Neural cell (in vitro differentiated cells): ENCODE measurements around the gene PTBP2. TPM values are rescaled to one million over a fixed set of nuclear protein-coding genes. Genes with fewer than 3 reads are reported as not detected.

Experiments used
- H2AFZ ChIP-seq: fragments of 200-600, 300-800 bp; sonication (generic), shearing (Covaris generic); 2 replicates; pipeline ENCODE4 v1.6.0; 2014; ENCODE audit warnings: low read depth, mild to moderate bottlenecking, antibody characterized with exemption, low read length, moderate library complexity
- H3F3A ChIP-seq: fragments of 200-600 bp; shearing (Covaris generic); 2 replicates; pipeline ENCODE4 v1.6.1; 2016; ENCODE audit warnings: mild to moderate bottlenecking, moderate library complexity, mixed read lengths, antibody characterized with exemption, low read length; ENCODE audit not compliant: insufficient read depth, poor library complexity, severe bottlenecking
- H3K27ac ChIP-seq: fragments of 200-600, 300-800 bp; sonication (generic), shearing (Covaris generic); 2 replicates; pipeline ENCODE4 v1.5.1; 2014; ENCODE audit warnings: mild to moderate bottlenecking, low read length, moderate library complexity
- H3K27me3 ChIP-seq: fragments of 300-800, 200-600 bp; sonication (generic), shearing (Covaris generic); 2 replicates; pipeline ENCODE4 v1.6.0; 2014; ENCODE audit warnings: mild to moderate bottlenecking, low read depth, low read length, moderate library complexity; ENCODE audit not compliant: insufficient read depth
- H3K36me3 ChIP-seq: fragments of 300-800, 200-600 bp; sonication (generic), shearing (Covaris generic); 2 replicates; pipeline ENCODE4 v1.5.1; 2014; ENCODE audit warnings: mild to moderate bottlenecking, antibody characterized with exemption, low read length, moderate library complexity; ENCODE audit not compliant: insufficient read depth
- H3K4me2 ChIP-seq: fragments of 300-800, 200-600 bp; sonication (generic), shearing (Covaris generic); 2 replicates; pipeline ENCODE4 v1.6.0; 2014; ENCODE audit warnings: mild to moderate bottlenecking, low read length
- H3K4me3 ChIP-seq: fragments of 300-800, 200-600 bp; sonication (generic), shearing (Covaris generic); 2 replicates; pipeline ENCODE4 v1.5.1; 2014; ENCODE audit warnings: mild to moderate bottlenecking, low read length, moderate library complexity
- H3K79me2 ChIP-seq: fragments of 200-600 bp; shearing (Covaris generic); replicated peaks from 2 replicates; pipeline ENCODE4 v1.6.0; 2014; ENCODE audit warnings: mild to moderate bottlenecking, low read length, moderate library complexity; ENCODE audit not compliant: insufficient read depth
- H3K9ac ChIP-seq: fragments of 300-800, 200-600 bp; sonication (generic), shearing (Covaris generic); 2 replicates; pipeline ENCODE4 v1.6.1; 2016; ENCODE audit warnings: mild to moderate bottlenecking, low read length, mixed read lengths
- H3K9me2 ChIP-seq: fragments of 200-600 bp; shearing (Covaris generic); 2 replicates; pipeline ENCODE4 v1.6.1; 2016; ENCODE audit warnings: mild to moderate bottlenecking, low read length, mixed read lengths; ENCODE audit not compliant: insufficient read depth
- H3K9me3 ChIP-seq: fragments of 200-600, 300-800 bp; sonication (generic), shearing (Covaris generic); 2 replicates; pipeline ENCODE4 v1.6.1; 2016; ENCODE audit warnings: mild to moderate bottlenecking, mixed run types, low read length, moderate library complexity, mixed read lengths
- H4K20me1 ChIP-seq: fragments of 200-600 bp; shearing (Covaris generic); 2 replicates; pipeline ENCODE4 v1.6.1; 2016; ENCODE audit warnings: mild to moderate bottlenecking, mixed run types; ENCODE audit not compliant: insufficient read depth
- CTCF ChIP-seq: fragments of 450-650 bp; IDR thresholded peaks from 2 replicates; pipeline ENCODE4 v1.5.1; 2014; ENCODE audit warnings: antibody characterized with exemption, mild to moderate bottlenecking, moderate library complexity; ENCODE audit not compliant: poor library complexity, severe bottlenecking
- EP300 ChIP-seq: fragments of 450-650 bp; conservative IDR thresholded peaks from 2 replicates; pipeline ENCODE4 v1.6.1; 2014; ENCODE audit warnings: antibody characterized with exemption, mild to moderate bottlenecking, moderate library complexity; ENCODE audit not compliant: poor library complexity, severe bottlenecking
- EZH2 ChIP-seq: fragments of 200-600, 300-800 bp; shearing (Covaris generic), sonication (generic); IDR thresholded peaks from 2 replicates; pipeline ENCODE4 v1.6.1; 2014; ENCODE audit warnings: antibody characterized with exemption, low read length, borderline replicate concordance, mild to moderate bottlenecking; ENCODE audit not compliant: insufficient read depth, poor library complexity, severe bottlenecking
- MXI1 ChIP-seq: fragments of 450-650 bp; conservative IDR thresholded peaks from 2 replicates; pipeline ENCODE4 v1.6.1; 2014; ENCODE audit warnings: antibody characterized with exemption, mild to moderate bottlenecking; ENCODE audit not compliant: poor library complexity, severe bottlenecking
- POLR2AphosphoS5 ChIP-seq: IDR thresholded peaks from 2 replicates; pipeline ENCODE4 v1.6.1; 2012
- RAD21 ChIP-seq: fragments of 450-650 bp; conservative IDR thresholded peaks from 2 replicates; pipeline ENCODE4 v1.6.1; 2014; ENCODE audit warnings: antibody characterized with exemption, mild to moderate bottlenecking, moderate library complexity
- REST ChIP-seq: IDR thresholded peaks from 2 replicates; pipeline ENCODE4 v1.6.1; 2012; ENCODE audit warnings: borderline replicate concordance
- SMC3 ChIP-seq: fragments of 450-650 bp; conservative IDR thresholded peaks from 2 replicates; pipeline ENCODE4 v1.6.1; 2014; ENCODE audit warnings: antibody characterized with exemption, mild to moderate bottlenecking, moderate library complexity; ENCODE audit not compliant: poor library complexity
- TAF1 ChIP-seq: IDR thresholded peaks from 2 replicates; pipeline ENCODE4 v1.6.1; 2012; ENCODE audit warnings: low read depth
- polyA plus RNA-seq: library from polyadenylated mRNA; depleted of rRNA; stranded (reverse); fragments of >200 nt; gene quantifications from 2 replicates; pipeline ENCODE4 v1.2.3, GENCODE V29; 2014

The PTBP2 gene
- polyA plus RNA-seq, 1 donor from 2014 or later = 319 TPM

- no peak for TF ChIP-seq CTCF
- no peak for TF ChIP-seq MXI1
- no peak for TF ChIP-seq SMC3
- no peak for TF ChIP-seq POLR2AphosphoS5
- no peak for TF ChIP-seq REST
- no peak for TF ChIP-seq RAD21
- TF ChIP-seq EP300 = no peak
- TF ChIP-seq EZH2 = no peak
- no peak for TF ChIP-seq TAF1
- H4K20me1 ChIP-seq = no peaks in the 10 kb centered on the region
Measured at GRCh38 chr1:96845464-96845863, 123.9 kb downstream of the PTBP2 start.

GRCh38 chr1:96861836-96862235, 140.3 kb downstream of the PTBP2 start:
- Histone ChIP-seq H3K27me3 (no peaks in the 10 kb centered on the region), H3K79me2 (no peaks in the 10 kb centered on the region), H3F3A (no peaks in the 10 kb centered on the region), H3K36me3 (no peaks in the 10 kb centered on the region), H3K4me3 (no peak overlapping the region), H3K9ac (no peak overlapping the region), H3K9me2 (no peaks in the 10 kb centered on the region), H3K27ac (no peak overlapping the region), H3K9me3 (no peaks in the 10 kb centered on the region), H3K4me2 (no peak overlapping the region), H2AFZ (no peak overlapping the region), H4K20me1 (no peaks in the 10 kb centered on the region)
- TF ChIP-seq SMC3 (no peak), MXI1 (no peak), CTCF (no peak), EP300 (no peak), RAD21 (no peak)

More at GRCh38 chr1:96845464-96845863, 123.9 kb downstream of the PTBP2 start:
- Histone ChIP-seq H3K9me2 (no peaks in the 10 kb centered on the region), H3K9ac (no peak overlapping the region), H3K36me3 (no peaks in the 10 kb centered on the region), H3K27ac (no peak overlapping the region), H3K79me2 (no peaks in the 10 kb centered on the region), H3K9me3 (no peaks in the 10 kb centered on the region), H3K27me3 (no peaks in the 10 kb centered on the region), H3K4me2 (no peak overlapping the region), H3F3A (no peaks in the 10 kb centered on the region), H2AFZ (no peak overlapping the region), H3K4me3 (no peak overlapping the region)
